Type B pancreatic cell (in vitro differentiated cells): ENCODE measurements around the gene CYP27A1. TPM values are rescaled to one million over a fixed set of nuclear protein-coding genes. Genes with fewer than 3 reads are reported as not detected.

Source experiments
- DNase-seq: peaks from one replicate; pipeline ENCODE4 v3.0.0; 2021; ENCODE audit warnings: mixed read lengths; ENCODE audit not compliant: unreplicated experiment; ENCODE audit errors: extremely low spot score
- H3K27ac Mint-ChIP-seq: 2 replicates; pipeline ENCODE4 v1.8.0; 2021; ENCODE audit warnings: mild to moderate bottlenecking, mixed read lengths
- H3K27me3 Mint-ChIP-seq: 2 replicates; pipeline ENCODE4 v1.8.0; 2021; ENCODE audit warnings: mixed read lengths
- H3K36me3 Mint-ChIP-seq: 2 replicates; pipeline ENCODE4 v1.8.0; 2021; ENCODE audit warnings: mixed read lengths
- H3K4me1 Mint-ChIP-seq: one replicate; pipeline ENCODE4 v1.8.0; 2021; ENCODE audit warnings: mixed read lengths; ENCODE audit not compliant: unreplicated experiment
- H3K4me3 Mint-ChIP-seq: 2 replicates; pipeline ENCODE4 v1.8.0; 2021; ENCODE audit warnings: mild to moderate bottlenecking, mixed read lengths
- H3K9me3 Mint-ChIP-seq: 2 replicates; pipeline ENCODE4 v1.8.0; 2021; ENCODE audit warnings: mixed read lengths
- total RNA-seq: library from RNA; stranded (reverse); gene quantifications from 2 replicates; pipeline ENCODE4 v1.2.1, GENCODE V29; 2021; ENCODE audit warnings: low replicate concordance
- TF ChIP-seq, protein P1 (sequence below): fragments of 200-600 bp; sonication (generic); conservative IDR thresholded peaks from 2 replicates; pipeline ENCODE4 v1.5.0; 2021; ENCODE audit warnings: antibody characterized with exemption, mild to moderate bottlenecking

CYP27A1 gene
- total RNA-seq, 1 donor from 2014 or later = 6.9 TPM

DNA sequence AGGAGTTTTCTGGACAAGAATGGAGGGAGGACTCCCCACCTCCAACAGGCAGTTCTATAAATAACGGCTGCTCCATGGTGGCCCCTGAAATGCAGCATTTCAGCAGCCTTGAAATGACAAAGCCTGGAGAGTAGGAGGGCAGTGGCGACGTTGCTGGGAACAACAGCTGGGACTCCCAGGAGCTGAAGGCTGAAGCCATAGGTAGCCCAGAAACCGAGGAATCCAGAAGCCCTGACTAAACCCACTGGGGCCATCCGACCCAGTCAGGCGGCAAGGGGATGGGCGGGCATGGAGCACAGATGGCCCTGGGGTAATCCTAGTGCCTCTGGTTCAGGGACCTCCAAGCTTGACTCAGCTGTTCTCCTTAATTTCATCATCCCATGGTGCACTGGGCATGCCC is 40.7 kb downstream of the CYP27A1 start:
- no peaks in the 10 kb centered on the region for H3K36me3 Mint-ChIP-seq
- TF ChIP-seq, protein P1, sequence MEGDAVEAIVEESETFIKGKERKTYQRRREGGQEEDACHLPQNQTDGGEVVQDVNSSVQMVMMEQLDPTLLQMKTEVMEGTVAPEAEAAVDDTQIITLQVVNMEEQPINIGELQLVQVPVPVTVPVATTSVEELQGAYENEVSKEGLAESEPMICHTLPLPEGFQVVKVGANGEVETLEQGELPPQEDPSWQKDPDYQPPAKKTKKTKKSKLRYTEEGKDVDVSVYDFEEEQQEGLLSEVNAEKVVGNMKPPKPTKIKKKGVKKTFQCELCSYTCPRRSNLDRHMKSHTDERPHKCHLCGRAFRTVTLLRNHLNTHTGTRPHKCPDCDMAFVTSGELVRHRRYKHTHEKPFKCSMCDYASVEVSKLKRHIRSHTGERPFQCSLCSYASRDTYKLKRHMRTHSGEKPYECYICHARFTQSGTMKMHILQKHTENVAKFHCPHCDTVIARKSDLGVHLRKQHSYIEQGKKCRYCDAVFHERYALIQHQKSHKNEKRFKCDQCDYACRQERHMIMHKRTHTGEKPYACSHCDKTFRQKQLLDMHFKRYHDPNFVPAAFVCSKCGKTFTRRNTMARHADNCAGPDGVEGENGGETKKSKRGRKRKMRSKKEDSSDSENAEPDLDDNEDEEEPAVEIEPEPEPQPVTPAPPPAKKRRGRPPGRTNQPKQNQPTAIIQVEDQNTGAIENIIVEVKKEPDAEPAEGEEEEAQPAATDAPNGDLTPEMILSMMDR = no peak
- H3K4me3 Mint-ChIP-seq = no peak overlapping the region
- H3K4me1 Mint-ChIP-seq = no peaks in the 10 kb centered on the region
- H3K27ac Mint-ChIP-seq = no peak overlapping the region
- H3K27me3 Mint-ChIP-seq = peaks cover 8% of the 10 kb centered on the region
- no peak for DNase-seq
- H3K9me3 Mint-ChIP-seq = no peaks in the 10 kb centered on the region

DNA sequence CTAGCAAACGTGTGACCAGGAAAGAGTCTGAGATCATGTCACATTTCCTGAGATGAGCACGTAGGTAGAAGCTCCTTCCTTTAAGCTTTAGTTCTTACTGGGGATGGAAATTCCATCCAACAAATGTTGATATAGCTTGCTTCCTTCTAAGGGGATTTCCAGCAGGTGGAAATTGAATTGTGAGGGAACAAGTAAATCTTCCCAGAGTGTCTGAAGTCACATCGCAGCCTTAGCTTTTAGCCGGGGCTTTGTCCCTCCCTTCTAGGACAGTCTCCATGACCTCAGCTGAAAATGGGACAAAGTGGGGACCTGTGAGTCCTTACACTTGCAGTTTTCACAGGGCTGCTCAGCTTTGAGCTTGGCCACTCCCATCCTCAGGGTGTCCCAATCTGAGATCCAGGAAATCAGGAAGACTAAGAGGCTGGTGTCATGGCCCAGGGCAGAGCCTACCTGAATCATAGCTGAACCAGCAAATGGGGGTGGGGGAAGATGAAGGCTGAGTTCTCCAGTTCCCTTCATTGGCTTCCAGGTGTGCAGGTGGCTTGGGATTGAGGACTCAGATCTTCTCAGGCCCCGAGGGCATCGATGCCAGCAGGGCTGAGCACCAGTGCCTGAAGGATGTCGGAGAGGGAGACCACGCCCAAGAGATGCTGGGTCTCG is 41.4 kb downstream of the CYP27A1 start:
- TF ChIP-seq, protein P1 = no peak
- Mint-ChIP-seq H3K36me3 (no peaks in the 10 kb centered on the region), H3K4me3 (no peak overlapping the region), H3K9me3 (no peaks in the 10 kb centered on the region), H3K4me1 (no peaks in the 10 kb centered on the region), H3K27ac (no peak overlapping the region), H3K27me3 (peaks cover 10% of the 10 kb centered on the region)
- DNase-seq = no peak

DNA sequence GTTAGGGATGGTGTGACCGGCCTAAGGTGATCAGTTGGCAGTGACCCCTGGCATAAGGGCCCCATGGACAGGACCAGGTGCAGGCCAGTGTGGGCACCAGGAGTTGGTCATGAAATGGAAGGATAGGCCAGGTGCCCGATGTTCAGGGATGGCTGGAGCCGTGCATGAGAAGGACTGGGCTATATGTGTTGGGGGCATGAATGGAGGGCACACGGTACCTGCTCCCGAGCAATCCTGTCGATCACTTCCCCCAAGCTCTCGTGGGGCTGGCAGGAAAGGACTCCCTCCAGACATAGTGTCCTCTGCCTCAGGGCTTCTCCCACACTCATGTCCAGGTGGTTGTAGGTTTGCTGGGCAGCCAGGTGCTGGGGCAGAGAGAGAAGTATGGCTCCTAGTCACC is 42.1 kb downstream of the CYP27A1 start:
- TF ChIP-seq, protein P1 = no peak

DNA sequence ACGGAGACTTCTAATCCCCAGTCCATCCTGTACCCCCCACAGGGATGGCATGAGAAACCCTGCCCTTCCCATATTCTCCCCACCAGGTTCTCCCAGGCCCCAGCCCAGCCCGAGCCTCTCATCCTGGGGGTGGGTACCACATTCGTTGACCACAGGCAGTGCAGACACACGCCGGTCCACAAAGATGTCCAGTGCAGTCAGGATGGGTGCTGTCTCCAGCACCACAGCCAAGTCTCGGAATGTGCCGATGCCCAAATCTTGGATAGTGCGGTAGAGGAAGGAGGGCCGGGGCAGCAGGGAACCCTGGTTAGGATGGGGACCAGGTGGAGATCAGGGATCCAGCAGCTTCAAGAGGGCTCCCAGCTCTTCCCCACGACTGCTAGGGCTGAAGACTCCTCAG is 44.8 kb downstream of the CYP27A1 start:
- Mint-ChIP-seq H3K36me3 (no peaks in the 10 kb centered on the region), H3K9me3 (no peaks in the 10 kb centered on the region), H3K4me1 (no peaks in the 10 kb centered on the region), H3K27ac (no peak overlapping the region), H3K27me3 (peaks cover 18% of the 10 kb centered on the region), H3K4me3 (no peak overlapping the region)
- no peak for DNase-seq
- TF ChIP-seq, protein P1 = no peak

More for the DNA sequence above, 42.1 kb downstream of the CYP27A1 start:
- no peaks in the 10 kb centered on the region for H3K36me3 Mint-ChIP-seq
- no peak overlapping the region for H3K4me3 Mint-ChIP-seq
- no peak for DNase-seq
- H3K9me3 Mint-ChIP-seq = no peaks in the 10 kb centered on the region
- H3K27ac Mint-ChIP-seq = no peak overlapping the region
- H3K4me1 Mint-ChIP-seq = no peaks in the 10 kb centered on the region
- peaks cover 10% of the 10 kb centered on the region for H3K27me3 Mint-ChIP-seq

DNA sequence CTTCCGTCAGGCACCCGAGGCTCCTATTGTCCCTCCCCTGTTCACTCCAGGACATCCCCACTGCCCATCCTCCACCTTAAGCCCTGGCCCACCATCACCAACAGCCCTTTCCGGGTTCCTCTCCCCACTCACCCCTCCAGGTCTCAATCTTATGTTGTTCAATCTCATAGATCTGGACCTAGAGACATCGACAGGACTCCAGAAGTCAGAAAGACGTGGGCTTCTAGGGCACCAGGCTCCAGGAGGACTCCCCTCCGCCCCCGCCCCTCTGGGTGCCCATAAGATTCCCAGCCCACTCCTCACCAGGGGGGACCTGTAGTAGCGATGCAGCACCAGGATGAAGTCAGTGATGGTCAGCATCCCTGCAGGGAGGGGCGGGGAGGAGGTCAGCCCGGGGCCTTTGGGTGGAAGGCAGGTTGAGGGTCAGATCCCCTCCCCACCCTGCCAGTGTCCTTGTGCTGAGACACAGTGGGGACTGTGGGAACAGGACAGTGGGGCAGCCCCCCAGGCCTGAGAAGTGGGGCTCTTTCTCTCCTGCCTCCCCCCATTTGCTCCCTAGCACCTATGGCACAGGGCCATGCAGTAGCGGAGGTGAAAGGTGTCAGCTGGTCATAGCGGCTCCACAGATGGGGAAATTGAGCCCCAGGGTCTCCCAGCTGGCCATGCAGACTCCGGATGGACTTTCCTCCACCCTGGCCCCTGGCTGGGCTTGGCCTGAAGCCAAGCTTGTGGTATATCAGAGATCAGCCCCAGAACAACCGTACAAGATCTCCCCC is 45.9 kb downstream of the CYP27A1 start:
- Mint-ChIP-seq H3K27me3 (peaks cover 28% of the 10 kb centered on the region), H3K4me1 (no peaks in the 10 kb centered on the region), H3K9me3 (no peaks in the 10 kb centered on the region), H3K36me3 (no peaks in the 10 kb centered on the region), H3K27ac (no peak overlapping the region), H3K4me3 (no peak overlapping the region)
- no peak for DNase-seq
- TF ChIP-seq, protein P1 = no peak
